Suppressor macrophage (primary cell): Measurements from ENCODE around the gene BMP15.
A peak's percentile ranks its signal among the peaks of the same experiment; 100 is the strongest.

ENCODE experiments used
- DNase-seq, 4 experiments: peaks; one replicate each; pipeline ENCODE4 v3.0.0-alpha.2; 2020 to 2022
- total RNA-seq, 17 experiments: gene quantifications; one replicate each; lab custom pipeline; 2026; ENCODE audit warnings: mixed read lengths in 6 of 17, inconsistent platforms in 3 of 17; lab: John Stamatoyannopoulos, UW

The BMP15 gene
- 0 to 0.06 (median 0) reads per million in 17 experiments for total RNA-seq

DNA sequence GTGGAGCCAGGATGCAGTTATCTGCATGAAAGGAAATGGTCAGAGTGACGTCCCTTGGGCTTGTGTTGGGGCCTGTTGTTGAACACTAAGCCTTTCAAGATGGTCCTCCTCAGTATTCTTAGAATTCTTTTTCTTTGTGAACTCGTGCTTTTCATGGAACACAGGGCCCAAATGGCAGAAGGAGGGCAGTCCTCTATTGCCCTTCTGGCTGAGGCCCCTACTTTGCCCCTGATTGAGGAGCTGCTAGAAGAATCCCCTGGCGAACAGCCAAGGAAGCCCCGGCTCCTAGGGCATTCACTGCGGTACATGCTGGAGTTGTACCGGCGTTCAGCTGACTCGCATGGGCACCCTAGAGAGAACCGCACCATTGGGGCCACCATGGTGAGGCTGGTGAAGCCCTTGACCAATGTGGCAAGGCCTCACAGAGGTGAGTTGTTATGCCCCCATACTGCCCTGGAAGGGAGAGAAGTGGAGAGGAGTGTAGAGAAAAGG is at the start of gene BMP15:
TSS of gene BMP15 (plus strand) at position 51 of the 492 bp plus-strand sequence. CDS start at position 100, 49 bp downstream.
- DNase-seq, result no peak

DNA sequence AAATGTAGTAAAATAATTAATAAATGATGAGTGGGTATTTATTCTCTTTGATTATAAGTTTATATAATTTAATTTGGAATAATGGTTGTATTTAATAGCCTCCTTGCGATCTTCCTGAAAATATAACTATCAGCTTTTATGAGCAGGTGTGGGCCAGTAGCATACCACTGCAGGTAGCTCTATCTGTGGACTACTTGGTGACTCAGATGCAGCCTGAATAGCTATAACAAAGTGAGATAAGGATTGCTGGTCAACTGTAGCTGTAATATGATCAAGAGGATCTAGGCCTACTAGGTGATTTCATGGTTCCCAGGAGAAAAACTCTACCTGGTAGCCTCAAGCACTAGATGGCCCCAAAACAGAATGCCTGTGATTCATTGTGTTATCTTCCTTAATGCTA is 47.1 kb upstream of the BMP15 start:
- DNase-seq, result no peak

DNA sequence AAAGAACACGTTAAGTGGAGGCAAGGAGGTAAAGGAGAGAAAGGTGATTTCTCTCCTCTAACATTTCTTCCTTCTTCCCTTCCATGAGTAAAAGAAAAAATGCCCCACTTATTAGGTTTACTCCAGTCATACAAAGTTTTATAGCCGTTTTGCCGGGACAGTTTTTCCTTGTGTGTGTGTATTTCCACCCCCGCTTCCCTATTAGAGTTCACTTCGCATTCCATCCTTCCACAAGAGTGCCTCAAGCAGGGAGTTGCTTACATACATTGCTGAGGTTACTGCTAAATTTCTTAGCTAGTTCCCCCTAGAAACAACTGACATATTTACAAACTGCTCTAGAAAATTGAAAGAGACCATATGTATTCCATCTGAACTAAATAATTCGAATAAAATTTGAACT is 45.2 kb upstream of the BMP15 start:
- DNase-seq, result no peak

DNA sequence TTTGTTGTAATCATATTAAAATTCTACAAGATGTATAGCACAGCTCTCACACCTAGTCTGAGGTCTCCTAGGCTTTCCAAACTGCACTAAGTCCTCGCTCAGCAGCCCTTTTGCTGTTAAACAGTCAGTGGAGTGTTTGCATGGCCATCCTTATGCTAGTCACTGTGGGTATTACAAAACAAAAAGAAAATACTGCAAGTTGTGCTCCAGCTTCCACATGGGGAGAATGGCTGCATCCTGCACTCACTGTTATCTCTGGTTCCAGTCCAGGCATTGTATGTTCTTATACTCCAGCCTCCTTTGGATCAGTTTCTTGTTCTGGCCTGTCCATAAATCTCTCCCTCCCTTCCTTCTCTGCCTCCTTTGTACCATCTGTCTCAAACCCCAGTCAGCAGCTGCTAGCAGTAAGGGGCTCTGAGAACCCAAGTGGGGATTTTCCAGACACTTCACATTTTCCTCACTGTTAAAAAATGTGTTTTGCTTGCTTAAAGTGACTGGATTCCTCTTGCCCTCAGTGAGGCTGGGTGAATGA is 38.5 kb upstream of the BMP15 start:
- DNase-seq, result no peak

DNA sequence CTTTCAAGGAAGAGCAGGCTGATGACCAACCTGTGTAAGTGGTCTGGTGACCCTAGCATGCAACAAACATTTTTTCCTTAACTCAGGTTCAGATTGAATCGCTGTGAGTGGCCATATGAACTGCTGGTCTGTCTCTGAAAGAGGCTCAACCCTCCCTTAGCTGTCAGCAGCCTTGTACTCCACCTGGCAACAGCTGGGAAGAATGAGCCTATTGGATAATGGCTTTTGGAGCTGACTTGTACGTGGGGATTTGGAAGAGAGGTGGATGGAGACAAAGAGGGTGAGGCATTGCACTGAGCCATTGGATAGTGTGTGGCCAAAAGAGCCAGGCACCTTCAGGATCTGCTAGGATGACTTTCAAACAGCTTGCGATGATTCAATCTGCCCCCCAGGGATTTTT is 35.7 kb upstream of the BMP15 start:
- no peak for DNase-seq

DNA sequence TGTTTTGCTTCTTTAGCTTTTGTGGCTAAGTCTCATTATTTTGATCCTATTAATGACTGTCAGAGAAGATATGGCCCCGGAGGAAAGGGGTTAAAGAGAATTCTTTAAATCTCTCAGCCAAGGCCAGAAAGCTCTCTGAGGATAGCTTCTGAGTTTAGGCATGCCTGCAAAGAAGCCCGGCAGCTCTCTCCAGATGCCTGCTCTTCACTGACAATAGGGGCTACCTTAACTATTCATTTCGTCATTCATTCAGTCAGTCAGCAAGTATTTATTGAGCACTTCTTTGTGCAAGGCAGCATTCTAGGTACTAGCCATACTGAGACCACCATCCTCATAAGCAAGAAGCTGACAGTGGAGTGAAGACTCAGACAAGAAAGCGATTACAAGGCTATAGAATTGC is 34.0 kb upstream of the BMP15 start:
- no peak for DNase-seq

DNA sequence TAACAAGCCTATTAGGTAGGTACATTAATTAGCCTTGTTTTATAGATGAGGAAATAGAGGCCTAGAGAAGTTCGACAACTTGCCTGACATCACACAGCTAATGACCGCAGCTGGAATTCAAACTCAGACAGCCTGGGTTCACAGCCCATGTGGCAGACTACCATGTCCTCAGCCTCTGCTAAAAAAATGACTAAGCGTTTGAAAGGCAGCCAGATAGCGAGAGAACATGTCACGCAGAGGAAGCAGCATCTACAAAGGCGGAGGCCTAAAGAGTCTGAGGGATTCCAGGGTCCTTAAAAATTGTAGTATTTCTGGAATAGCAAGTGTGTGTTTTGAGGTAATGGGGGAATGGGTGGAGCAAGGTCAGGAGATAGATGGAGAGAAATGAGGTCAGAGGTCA is 33.2 kb upstream of the BMP15 start:
- no peak for DNase-seq

DNA sequence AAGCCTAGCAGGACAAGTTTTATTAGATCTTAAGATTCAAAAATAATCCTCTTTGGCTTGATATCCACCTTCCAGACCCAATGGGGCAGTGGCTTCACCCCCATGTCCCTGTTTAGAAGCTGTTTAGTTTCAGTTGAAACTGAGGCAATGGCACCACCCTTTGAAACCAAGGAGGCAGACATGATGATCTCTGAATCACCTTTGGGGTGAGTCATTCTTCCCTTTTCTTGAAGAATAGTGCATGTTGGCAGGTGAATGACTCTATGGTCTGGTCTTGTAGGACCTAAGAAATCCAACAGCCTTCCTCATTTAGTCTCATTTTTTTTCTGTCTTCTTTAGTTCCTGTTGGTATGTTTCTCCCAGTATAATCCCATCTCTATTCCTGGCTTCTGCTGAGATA is 29.5 kb upstream of the BMP15 start:
- peak in 1 of 4 experiments; percentile 0 for DNase-seq

DNA sequence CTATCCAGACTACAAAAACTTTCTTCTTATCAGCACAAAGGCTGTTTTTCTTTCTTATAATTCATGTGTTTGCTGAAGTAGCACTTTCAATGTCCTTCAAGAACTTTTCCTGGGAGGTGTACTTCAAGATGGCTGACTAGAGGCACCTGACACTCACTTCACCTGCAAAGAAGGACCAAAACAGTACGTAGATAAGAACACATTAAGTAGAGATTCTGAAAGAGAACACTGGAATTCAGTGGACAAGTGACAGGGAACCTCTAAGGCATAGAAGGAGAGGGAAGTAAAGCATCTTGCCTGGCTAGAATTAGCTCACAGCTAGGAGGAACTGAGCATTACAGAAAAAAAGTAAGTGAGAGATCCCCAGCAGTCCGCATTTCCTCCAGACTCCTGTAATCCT is 21.7 kb upstream of the BMP15 start:
- peak in 3 of 4 experiments; percentile 2 to 19 (median 4) for DNase-seq

DNA sequence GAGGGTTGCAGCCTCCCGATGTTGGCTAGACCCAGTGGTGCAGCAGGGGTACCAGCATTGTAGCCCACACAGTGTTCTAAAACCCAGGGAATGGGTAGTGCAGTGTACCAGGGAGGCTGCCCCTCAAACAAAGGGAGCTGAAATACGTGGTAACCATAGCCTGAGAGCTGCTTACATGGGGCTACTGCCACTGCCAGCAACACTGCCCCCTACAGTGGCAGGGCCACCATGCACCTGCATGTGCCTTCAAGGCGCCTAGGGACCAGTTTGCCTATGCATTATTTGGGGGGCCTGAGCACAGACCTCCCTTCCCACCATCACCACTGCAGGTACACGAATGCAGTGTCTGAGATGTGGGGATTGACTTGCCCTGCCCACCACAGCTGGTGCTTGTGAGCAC is 21.0 kb upstream of the BMP15 start:
- no peak for DNase-seq

DNA sequence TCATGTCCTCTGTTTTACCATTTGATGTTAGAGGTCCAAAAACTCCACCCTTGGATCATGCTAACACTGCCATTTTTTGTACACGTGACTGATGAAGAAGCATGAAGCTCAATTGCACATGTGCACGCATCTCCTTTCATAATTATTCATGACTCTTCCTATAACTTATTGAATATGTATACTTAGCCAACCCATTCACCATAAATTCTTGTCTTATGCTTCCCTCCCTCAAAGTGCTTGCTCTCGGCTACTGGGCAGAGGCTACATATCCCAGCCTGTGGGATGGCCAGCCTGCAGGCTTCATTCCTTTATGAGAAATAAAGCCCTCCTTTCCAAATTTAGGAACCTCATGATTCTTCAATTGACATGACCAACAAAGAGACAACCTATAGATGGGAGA is 17.5 kb upstream of the BMP15 start:
- DNase-seq, result no peak

DNA sequence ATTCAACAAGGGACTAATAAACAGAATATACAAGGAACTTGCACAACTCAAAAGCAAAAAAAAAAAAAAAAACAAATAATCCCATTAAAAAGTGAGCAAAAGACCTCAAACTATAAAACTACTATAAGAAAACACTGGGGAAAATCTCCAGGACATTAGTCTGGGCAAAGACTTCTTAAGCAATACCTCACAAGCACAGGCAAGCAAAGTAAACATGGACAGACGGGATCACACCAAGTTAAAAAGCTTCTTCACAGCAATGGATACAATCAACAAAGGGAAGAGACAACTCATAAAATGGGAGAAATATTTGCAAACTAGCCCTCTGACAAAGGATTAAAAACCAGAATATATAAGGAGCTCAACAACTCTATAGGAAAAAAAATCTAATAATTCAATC is 17.1 kb upstream of the BMP15 start:
- no peak for DNase-seq

DNA sequence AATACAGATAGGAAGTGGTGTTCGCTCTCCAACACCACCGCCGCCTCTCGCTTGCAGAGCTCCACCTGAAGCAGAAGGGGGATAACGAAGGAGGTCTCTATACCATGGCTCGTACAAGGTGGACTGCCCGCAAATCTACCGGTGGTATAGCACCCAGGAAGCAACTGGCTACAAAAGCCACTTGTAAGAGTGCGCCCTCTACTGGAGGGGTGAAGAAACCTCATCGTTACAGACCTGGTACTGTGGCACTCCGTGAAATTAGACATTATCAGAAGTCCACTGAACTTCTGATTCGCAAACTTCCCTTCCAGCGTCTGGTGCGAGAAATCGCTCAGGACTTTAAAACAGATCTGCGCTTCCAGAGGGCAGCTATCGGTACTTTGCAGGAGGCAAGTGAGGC is 5.2 kb upstream of the BMP15 start:
- peak; percentile 14 to 47 (median 38) for DNase-seq

DNA sequence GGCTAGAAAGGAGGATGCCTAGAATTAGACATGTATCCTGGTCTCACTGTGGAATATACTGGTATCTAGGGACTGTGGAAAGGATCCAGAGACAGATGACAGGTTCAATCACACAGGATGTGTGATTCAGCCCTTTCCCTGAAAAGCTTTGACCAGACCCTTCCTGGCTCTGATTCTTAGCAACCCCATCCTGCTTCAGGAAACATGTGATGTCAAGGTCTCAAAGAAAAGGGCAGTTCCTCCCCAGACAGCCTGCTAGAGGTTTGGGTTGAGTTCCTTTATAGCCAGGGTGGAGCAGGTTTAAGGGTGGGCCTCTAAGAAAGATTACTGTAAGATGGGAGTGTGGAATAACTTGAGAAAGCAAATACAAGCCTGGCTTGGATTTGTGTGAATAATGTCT is 3.0 kb downstream of the BMP15 start:
- DNase-seq, result no peak

DNA sequence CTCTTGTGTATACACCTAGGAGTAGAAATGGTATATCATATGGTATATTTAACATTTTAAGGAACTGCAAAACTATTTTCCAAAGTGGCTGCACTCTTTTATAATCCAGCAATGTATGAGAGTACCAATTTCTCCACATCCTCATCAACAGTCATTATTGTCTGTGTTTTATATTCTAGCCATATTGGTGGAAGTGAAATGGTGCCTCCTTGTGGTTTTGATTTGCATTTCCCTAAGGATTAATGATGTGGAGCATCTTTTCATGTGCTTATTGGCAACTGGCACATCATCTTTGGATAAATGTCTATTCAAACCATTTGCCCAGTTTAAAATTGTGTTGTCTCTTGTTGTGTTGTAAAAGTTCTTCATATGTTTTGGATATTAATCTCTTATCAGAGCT is 9.6 kb downstream of the BMP15 start:
- peak; percentile 1 to 17 (median 4) for DNase-seq

DNA sequence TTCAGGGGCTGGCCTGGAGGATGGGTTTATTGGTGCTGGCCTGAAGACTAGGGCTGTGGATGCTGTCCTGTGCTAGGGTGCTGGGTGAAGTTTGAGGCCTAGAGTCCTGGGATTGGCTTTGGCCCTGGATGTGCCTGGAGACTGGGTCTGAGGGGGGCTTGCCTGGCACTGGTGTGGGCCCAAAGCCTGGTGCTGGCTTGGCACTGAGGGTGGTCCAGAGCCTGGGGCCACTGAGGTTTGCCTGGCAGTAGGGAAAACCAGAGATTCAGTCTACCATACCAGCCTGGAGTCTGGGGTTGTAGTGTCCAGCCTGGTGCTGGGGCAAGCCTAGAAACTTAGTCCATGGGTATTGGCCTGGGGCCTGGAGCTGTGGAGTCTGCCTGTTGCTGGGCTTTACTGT is 16.6 kb downstream of the BMP15 start:
- DNase-seq, result no peak

DNA sequence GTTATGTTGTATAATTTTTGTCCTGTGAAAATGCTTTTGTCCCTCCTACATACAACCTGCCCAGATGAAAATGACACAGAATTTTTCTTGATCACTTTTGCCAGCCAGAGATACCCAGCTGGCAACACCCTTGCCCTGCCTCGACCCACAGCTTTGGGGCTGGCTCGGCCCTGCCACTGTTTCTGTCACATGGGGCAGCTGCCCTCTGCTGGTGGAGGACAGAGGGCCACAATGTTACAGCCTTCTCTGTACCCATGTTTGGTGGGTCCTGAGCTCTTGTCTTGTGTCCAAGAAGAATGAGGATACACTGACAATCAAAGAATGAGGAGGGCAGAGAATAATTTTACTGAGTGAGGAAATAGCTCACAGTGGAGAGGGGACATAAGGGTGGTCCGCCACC is 31.1 kb downstream of the BMP15 start:
- peak in 3 of 4 experiments; percentile 1 to 17 (median 10) for DNase-seq

DNA sequence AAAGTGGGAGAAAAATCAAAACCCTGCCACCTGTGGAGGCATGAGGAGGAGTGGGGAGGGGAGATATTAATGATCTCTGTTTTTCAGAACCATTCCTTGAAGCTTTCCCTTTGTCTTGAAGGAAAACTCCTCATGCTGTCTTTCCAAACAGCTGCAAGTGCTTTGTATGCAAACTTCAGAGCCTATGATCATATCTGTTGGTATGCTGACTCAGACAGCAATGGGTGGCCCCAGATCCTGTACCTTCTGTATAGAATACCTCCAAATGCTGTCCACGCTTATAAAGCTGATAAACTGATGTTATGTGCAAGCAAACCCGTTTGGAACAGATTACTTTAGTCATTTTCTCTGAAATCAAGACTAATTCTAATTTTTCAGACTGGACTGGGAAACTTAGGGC is 31.9 kb downstream of the BMP15 start:
- no peak for DNase-seq

DNA sequence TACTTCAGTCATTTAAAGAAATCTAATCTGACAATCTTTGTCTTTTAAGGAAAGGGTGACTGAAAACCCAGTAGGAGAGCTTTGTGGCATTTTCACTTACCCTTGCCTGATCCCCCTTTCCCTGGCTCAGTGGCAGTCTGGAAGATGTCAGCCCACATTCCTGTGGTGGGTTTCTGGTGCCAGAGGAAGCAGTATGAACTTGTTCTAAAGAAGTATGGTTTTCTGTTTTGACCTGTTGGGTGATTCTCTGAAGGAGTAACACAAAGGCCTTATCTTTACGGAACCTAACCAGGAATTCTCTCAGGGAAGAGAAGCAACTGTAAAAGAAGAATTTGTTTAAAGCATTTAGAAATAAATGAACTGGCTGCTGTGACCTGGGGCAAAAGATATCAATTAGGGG is 41.9 kb downstream of the BMP15 start:
- no peak for DNase-seq

DNA sequence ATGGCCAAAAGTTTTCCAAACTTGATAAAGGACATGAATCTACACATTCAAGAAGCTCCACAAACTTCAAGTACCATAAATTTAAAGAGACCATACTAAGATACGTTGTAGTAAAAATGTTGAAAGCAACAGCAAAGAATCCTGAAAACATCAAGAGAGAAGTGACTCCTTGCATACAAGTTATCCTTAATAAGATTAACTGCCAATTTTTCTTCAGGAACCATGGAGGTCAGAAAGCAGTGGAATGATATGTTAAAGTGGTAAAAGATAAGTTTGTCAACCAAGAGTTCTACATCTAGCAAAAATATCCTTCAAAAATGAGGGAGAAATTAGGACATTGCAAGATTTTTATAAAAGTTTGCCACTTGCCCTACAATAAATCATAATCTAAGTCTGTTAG is 43.3 kb downstream of the BMP15 start:
- DNase-seq, result no peak

DNA sequence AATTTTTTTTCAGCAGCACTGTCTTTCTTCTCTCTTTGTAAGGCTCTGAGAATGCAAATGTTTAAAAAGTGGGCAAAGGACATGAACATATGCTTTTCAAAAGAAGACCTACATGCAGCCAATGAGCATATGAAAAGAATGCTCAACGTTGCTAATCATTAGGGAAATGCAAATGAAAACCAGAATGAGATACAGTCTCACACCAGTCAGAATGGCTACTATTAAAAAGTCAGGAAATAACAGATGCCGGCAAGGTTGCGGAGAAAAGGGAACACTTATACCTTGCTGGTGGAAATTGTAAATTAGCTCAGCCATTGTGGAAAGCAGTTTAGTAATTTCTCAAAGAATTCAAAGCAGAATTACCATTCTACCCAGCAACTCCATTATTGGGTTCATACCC is 51.6 kb downstream of the BMP15 start:
- no peak for DNase-seq

DNA sequence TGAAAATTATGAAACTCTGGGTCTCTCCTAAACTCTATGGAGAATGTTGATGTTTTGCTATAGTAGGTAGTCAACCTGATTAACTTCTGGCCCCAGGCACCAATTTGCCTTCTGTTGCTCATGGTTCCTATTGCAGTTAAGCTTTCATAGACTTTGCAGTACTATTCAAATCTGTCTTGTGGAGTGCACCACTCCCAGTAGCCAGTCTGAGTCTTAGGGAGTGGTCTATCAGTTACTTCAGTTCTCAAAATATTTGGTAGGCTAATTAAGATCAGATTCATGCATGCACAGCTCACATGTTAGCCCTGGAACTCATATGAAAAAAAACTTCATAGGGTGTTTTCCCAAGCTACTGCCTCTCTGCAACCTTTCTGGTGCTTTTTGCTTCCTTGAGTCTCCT is 53.3 kb downstream of the BMP15 start:
- no peak for DNase-seq
